ENCODE results near the gene SND1. TPM values are rescaled to one million over a fixed set of nuclear protein-coding genes. Genes with fewer than 3 reads are reported as not detected.
A peak's percentile ranks its signal among the peaks of the same experiment; 100 is the strongest.

SND1 gene
- total and polyA plus RNA-seq, 2 donors, result 55.1 to 104 TPM

DNA sequence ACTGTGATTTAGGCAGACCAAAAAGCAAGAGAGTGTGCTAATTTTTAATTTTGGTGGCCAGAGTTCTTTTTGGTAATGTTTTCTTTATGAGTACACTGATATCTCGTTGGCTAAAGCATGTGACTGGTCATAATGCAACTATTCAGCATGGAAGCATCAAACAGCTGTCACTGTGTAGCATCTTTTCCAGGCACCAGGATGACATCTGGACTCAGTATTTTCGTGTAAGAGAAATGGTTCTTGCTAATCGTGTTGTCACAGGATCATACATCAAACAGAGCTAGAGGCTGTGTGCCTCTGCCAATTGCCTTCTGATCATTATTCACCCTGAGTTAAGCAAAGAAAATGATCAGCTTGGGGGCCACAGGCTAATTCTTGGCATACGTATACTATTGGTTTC is 118.9 kb downstream of the SND1 start:
- no peaks in the 10 kb centered on the region for H3K9me3 ChIP-seq (ENCODE audit: control insufficient read depth in 2 of 2, insufficient read depth in 1 of 2, low read length in 1 of 2)
- H3K27me3 ChIP-seq (ENCODE audit: control insufficient read depth in 2 of 2, insufficient read depth in 1 of 2, low read length in 1 of 2), result no peaks in the 10 kb centered on the region
- no peak overlapping the region for H3K4me3 ChIP-seq (ENCODE audit: low read length in 2 of 2)
- no peak for DNase-seq (ENCODE audit: low read depth in 6 of 9, low spot score in 9 of 9)
- no peaks in the 10 kb centered on the region for H3K4me1 ChIP-seq (ENCODE audit: control insufficient read depth in 2 of 2, insufficient read depth in 2 of 2, low read length in 2 of 2)
- WGBS, result 97% methylated on average over 4 of the region's 4 CpGs
- H3K27ac ChIP-seq (ENCODE audit: low read depth in 1 of 2, low read length in 1 of 2), result no peak overlapping the region
- no peaks in the 10 kb centered on the region for H3K36me3 ChIP-seq (ENCODE audit: control insufficient read depth in 2 of 2, insufficient read depth in 2 of 2, low read length in 1 of 2)

DNA sequence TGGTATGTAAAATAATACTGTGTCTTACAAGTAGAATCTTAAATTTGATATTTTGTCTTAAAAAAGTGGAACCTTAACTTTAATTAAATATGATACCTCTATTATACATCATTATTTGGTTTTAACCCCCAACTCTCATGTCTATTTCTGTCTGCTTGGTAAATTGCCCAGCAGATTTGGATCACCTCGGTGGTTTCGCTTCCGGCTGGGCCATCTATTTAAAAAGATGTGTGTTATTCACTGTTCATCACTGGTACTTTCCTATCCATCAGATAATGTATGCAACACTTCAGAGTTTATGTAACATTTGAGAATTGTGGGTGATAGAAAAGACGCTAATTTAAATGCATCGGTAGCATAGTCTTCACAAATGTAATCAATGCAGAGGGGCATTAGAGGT is 119.7 kb downstream of the SND1 start:
- no peak overlapping the region for H3K4me3 ChIP-seq (ENCODE audit: low read length in 2 of 2)
- WGBS, result 98% methylated on average over 5 of the region's 5 CpGs
- H3K4me1 ChIP-seq (ENCODE audit: control insufficient read depth in 2 of 2, insufficient read depth in 2 of 2, low read length in 2 of 2), result no peaks in the 10 kb centered on the region
- no peaks in the 10 kb centered on the region for H3K9me3 ChIP-seq (ENCODE audit: control insufficient read depth in 2 of 2, insufficient read depth in 1 of 2, low read length in 1 of 2)
- no peaks in the 10 kb centered on the region for H3K36me3 ChIP-seq (ENCODE audit: control insufficient read depth in 2 of 2, insufficient read depth in 2 of 2, low read length in 1 of 2)
- no peaks in the 10 kb centered on the region for H3K27me3 ChIP-seq (ENCODE audit: control insufficient read depth in 2 of 2, insufficient read depth in 1 of 2, low read length in 1 of 2)
- DNase-seq (ENCODE audit: low read depth in 6 of 9, low spot score in 9 of 9), result no peak
- H3K27ac ChIP-seq (ENCODE audit: low read depth in 1 of 2, low read length in 1 of 2), result no peak overlapping the region

DNA sequence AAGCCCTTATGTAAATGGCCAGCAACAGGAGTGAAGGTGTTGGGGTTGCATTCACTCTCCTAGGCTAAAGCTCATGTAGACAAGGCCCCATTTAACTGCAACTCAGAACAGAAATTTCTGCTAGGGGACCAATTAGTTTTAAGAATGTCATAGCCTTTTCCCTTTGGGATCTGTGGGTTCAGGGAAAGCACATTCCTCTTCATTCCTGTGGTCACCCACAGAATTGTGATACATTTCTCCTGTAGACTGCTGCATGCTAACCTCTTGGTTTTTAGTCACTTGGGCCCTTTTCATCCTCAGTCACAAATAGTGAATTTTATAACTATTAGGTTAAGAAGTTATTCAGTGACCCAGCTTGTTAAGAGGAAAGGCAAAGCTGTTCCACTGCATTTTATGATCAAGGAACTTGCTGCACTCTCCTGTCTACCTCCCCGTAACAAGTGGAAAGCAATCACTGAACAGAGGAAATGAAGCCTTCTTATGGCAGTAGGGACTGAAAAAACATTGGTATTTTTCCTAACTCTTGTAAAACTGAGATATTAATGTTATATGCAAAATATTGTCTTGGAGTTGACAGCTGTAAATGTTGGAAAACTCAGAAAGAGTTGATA is 124.9 kb downstream of the SND1 start:
- Histone ChIP-seq H3K4me3 (ENCODE audit: low read length in 2 of 2) (no peak overlapping the region), H3K36me3 (ENCODE audit: control insufficient read depth in 2 of 2, insufficient read depth in 2 of 2, low read length in 1 of 2) (no peaks in the 10 kb centered on the region), H3K27me3 (ENCODE audit: control insufficient read depth in 2 of 2, insufficient read depth in 1 of 2, low read length in 1 of 2) (no peaks in the 10 kb centered on the region), H3K27ac (ENCODE audit: low read depth in 1 of 2, low read length in 1 of 2) (no peak overlapping the region), H3K4me1 (ENCODE audit: control insufficient read depth in 2 of 2, insufficient read depth in 2 of 2, low read length in 2 of 2) (no peaks in the 10 kb centered on the region), H3K9me3 (ENCODE audit: control insufficient read depth in 2 of 2, insufficient read depth in 1 of 2, low read length in 1 of 2) (no peaks in the 10 kb centered on the region)
- WGBS, result 95% methylated on average over 1 of the region's 1 CpG
- no peak for DNase-seq (ENCODE audit: low read depth in 6 of 9, low spot score in 9 of 9)

DNA sequence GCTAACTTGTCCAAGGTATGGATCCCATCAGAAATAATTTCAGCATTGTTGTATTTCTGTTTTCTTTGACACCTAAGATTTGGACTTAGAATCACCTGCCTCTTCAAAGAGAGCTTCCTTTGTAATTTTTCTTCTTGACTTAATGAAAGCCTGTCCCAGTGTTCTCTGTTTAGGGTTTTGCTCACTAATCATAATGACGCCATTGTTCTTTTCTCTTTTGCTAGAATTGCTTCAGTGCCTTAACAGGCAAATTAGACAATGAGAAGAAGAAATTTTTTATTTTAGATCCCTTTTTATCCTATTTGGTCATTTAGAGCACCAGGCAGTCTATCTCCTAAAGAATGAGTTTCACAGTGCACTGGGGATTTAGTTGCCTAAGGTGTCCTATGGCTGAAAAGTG is 128.5 kb downstream of the SND1 start:
- 97% methylated on average over 1 of the region's 1 CpG for WGBS

DNA sequence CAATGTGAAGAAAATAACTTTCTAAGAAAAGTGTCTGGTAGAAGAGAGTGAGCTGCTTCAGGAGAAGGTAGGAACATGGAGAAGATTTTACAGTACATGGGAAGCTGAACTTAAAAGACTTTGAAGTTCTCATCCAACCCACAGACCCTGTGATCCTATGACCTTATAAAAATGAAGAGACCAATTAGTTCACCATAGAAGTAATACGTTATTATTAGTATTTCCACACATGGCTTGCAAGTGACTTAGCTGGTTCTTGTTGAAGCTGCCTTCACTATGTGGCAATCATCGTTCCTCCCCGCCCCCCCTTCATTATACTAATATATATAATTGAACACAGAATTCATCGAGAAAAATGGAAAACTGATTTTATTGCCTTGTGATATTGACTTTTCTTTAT is 129.1 kb downstream of the SND1 start:
- Histone ChIP-seq H3K4me3 (ENCODE audit: low read length in 2 of 2) (no peak overlapping the region), H3K36me3 (ENCODE audit: control insufficient read depth in 2 of 2, insufficient read depth in 2 of 2, low read length in 1 of 2) (no peaks in the 10 kb centered on the region), H3K27ac (ENCODE audit: low read depth in 1 of 2, low read length in 1 of 2) (no peak overlapping the region), H3K9me3 (ENCODE audit: control insufficient read depth in 2 of 2, insufficient read depth in 1 of 2, low read length in 1 of 2) (no peaks in the 10 kb centered on the region), H3K4me1 (ENCODE audit: control insufficient read depth in 2 of 2, insufficient read depth in 2 of 2, low read length in 2 of 2) (no peaks in the 10 kb centered on the region), H3K27me3 (ENCODE audit: control insufficient read depth in 2 of 2, insufficient read depth in 1 of 2, low read length in 1 of 2) (no peaks in the 10 kb centered on the region)
- 72% methylated on average over 4 of the region's 4 CpGs for WGBS
- DNase-seq (ENCODE audit: low read depth in 6 of 9, low spot score in 9 of 9), result no peak

More for the DNA sequence above, 128.5 kb downstream of the SND1 start:
- Histone ChIP-seq H3K27me3 (ENCODE audit: control insufficient read depth in 2 of 2, insufficient read depth in 1 of 2, low read length in 1 of 2) (no peaks in the 10 kb centered on the region), H3K27ac (ENCODE audit: low read depth in 1 of 2, low read length in 1 of 2) (no peak overlapping the region), H3K9me3 (ENCODE audit: control insufficient read depth in 2 of 2, insufficient read depth in 1 of 2, low read length in 1 of 2) (no peaks in the 10 kb centered on the region), H3K36me3 (ENCODE audit: control insufficient read depth in 2 of 2, insufficient read depth in 2 of 2, low read length in 1 of 2) (no peaks in the 10 kb centered on the region), H3K4me3 (ENCODE audit: low read length in 2 of 2) (no peak overlapping the region), H3K4me1 (ENCODE audit: control insufficient read depth in 2 of 2, insufficient read depth in 2 of 2, low read length in 2 of 2) (no peaks in the 10 kb centered on the region)
- no peak for DNase-seq (ENCODE audit: low read depth in 6 of 9, low spot score in 9 of 9)

DNA sequence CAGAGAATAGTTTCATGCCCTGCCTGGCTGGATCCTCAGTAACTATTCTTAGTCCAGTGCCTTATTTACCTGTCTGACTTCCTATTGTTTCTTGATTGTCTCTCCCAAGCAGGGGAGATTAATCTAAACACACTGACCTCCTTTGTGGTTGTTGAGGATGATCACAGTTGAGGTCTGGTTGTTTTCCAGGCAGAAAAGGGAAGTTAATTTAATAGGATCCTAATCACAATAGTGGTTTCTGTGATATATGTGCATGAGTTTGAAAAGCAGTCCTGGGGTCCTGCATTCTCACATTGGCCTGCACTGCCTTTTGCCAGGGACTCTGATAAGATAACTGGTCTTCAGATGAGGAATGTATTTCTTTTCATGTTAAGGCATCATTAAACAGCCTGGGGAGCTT is 130.1 kb downstream of the SND1 start:
- Histone ChIP-seq H3K36me3 (ENCODE audit: control insufficient read depth in 2 of 2, insufficient read depth in 2 of 2, low read length in 1 of 2) (no peaks in the 10 kb centered on the region), H3K27me3 (ENCODE audit: control insufficient read depth in 2 of 2, insufficient read depth in 1 of 2, low read length in 1 of 2) (no peaks in the 10 kb centered on the region), H3K4me3 (ENCODE audit: low read length in 2 of 2) (no peak overlapping the region), H3K27ac (ENCODE audit: low read depth in 1 of 2, low read length in 1 of 2) (no peak overlapping the region), H3K9me3 (ENCODE audit: control insufficient read depth in 2 of 2, insufficient read depth in 1 of 2, low read length in 1 of 2) (no peaks in the 10 kb centered on the region), H3K4me1 (ENCODE audit: control insufficient read depth in 2 of 2, insufficient read depth in 2 of 2, low read length in 2 of 2) (no peaks in the 10 kb centered on the region)
- DNase-seq (ENCODE audit: low read depth in 6 of 9, low spot score in 9 of 9), result no peak

DNA sequence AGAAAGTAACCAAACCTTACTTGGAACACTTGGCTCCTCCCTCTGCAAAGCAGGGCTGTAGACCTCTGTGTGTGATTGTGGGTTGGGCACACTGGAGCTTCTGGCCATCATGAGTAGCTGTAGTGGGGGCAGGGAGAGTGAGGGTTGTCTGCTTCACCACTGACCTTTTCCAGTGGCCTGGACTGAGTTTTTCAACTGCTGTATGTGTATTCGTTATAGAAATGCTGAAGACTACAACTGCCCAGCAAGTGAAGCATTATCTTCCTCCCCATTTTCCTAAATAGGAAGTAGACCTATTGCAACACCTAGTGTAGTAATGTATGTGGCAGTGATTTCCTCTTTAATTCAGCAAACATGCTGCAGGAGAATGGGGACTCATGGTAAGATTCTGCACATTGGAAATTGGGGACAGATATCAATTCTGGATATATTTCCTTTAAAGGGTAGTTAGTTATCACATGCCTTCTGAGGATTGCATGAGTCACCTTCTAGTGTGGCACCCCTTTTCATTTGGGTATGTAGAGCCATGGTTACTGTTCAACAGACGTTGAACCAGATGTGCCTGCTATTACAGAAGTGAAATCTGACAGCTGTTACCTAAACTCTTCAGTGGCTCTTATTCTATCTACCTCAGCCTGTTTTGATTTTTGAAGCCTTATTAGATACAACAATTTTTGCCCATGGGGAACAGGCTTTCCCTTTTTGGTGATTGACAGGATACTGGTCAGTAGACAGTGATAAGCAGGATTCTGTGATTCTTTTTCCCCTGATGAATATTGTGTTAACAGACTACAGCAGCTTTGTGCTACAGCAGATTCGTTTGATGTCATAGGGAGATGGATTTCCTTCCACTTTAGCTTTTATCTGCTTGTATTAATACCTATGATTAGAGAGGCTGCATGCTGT is 130.9 kb downstream of the SND1 start:
- no peaks in the 10 kb centered on the region for H3K36me3 ChIP-seq (ENCODE audit: control insufficient read depth in 2 of 2, insufficient read depth in 2 of 2, low read length in 1 of 2)
- H3K4me1 ChIP-seq (ENCODE audit: control insufficient read depth in 2 of 2, insufficient read depth in 2 of 2, low read length in 2 of 2), result no peaks in the 10 kb centered on the region
- H3K27me3 ChIP-seq (ENCODE audit: control insufficient read depth in 2 of 2, insufficient read depth in 1 of 2, low read length in 1 of 2), result no peaks in the 10 kb centered on the region
- no peak overlapping the region for H3K4me3 ChIP-seq (ENCODE audit: low read length in 2 of 2)
- H3K9me3 ChIP-seq (ENCODE audit: control insufficient read depth in 2 of 2, insufficient read depth in 1 of 2, low read length in 1 of 2), result no peaks in the 10 kb centered on the region
- peak overlapping the region in 1 of 2 donors; percentile 47 for H3K27ac ChIP-seq (ENCODE audit: low read depth in 1 of 2, low read length in 1 of 2)
- no peak for DNase-seq (ENCODE audit: low read depth in 6 of 9, low spot score in 9 of 9)
- WGBS, result 93% methylated on average over 3 of the region's 3 CpGs

DNA sequence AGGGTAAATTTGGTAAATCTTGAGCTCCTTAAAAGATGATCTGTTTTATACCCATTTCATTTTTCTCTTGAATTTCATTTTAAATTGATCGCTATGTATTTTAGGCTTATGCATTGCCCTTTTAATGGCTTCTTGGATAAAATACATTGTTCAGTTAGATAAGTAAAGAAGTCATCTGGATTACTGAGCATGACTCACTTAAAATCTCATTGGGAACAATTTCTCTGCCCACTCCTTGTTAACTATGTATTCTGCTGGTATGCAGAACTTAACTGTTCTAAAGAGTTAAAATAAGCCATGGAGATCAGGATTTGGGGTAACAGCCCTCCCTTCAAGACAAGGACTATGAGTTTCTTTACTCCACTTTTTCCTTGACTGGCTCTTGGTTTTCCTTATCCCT is 134.2 kb downstream of the SND1 start:
- H3K27me3 ChIP-seq (ENCODE audit: control insufficient read depth in 2 of 2, insufficient read depth in 1 of 2, low read length in 1 of 2), result no peaks in the 10 kb centered on the region
- no peaks in the 10 kb centered on the region for H3K4me1 ChIP-seq (ENCODE audit: control insufficient read depth in 2 of 2, insufficient read depth in 2 of 2, low read length in 2 of 2)

DNA sequence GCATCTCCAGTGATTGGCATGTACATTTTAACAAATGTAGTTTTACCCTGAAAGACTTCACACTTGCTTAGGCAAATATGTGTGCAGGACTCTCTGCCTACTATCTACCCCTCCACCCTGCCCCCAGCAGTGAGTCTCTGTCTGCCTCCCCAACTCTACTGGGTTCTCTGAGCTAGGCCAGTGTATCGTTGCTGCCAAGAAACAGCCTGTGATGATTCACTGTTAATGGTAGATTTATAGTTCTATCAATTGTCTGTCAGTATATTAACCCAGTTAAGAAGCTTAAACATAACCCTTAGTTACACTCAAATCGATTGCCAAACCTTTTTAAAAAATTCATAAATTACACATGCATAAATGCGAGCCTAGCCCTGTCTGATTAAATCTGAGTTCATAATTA is 137.0 kb downstream of the SND1 start:
- no peak for DNase-seq (ENCODE audit: low read depth in 6 of 9, low spot score in 9 of 9)
- Histone ChIP-seq H3K4me3 (ENCODE audit: low read length in 2 of 2) (no peak overlapping the region), H3K9me3 (ENCODE audit: control insufficient read depth in 2 of 2, insufficient read depth in 1 of 2, low read length in 1 of 2) (no peaks in the 10 kb centered on the region), H3K27ac (ENCODE audit: low read depth in 1 of 2, low read length in 1 of 2) (no peak overlapping the region), H3K27me3 (ENCODE audit: control insufficient read depth in 2 of 2, insufficient read depth in 1 of 2, low read length in 1 of 2) (no peaks in the 10 kb centered on the region), H3K4me1 (ENCODE audit: control insufficient read depth in 2 of 2, insufficient read depth in 2 of 2, low read length in 2 of 2) (no peaks in the 10 kb centered on the region), H3K36me3 (ENCODE audit: control insufficient read depth in 2 of 2, insufficient read depth in 2 of 2, low read length in 1 of 2) (no peaks in the 10 kb centered on the region)
- 98% methylated on average over 3 of the region's 3 CpGs for whole genome bisulfite sequencing

More for the DNA sequence above, 134.2 kb downstream of the SND1 start:
- no peak overlapping the region for H3K27ac ChIP-seq (ENCODE audit: low read depth in 1 of 2, low read length in 1 of 2)
- no peaks in the 10 kb centered on the region for H3K36me3 ChIP-seq (ENCODE audit: control insufficient read depth in 2 of 2, insufficient read depth in 2 of 2, low read length in 1 of 2)
- DNase-seq (ENCODE audit: low read depth in 6 of 9, low spot score in 9 of 9), result no peak
- no peak overlapping the region for H3K4me3 ChIP-seq (ENCODE audit: low read length in 2 of 2)
- no peaks in the 10 kb centered on the region for H3K9me3 ChIP-seq (ENCODE audit: control insufficient read depth in 2 of 2, insufficient read depth in 1 of 2, low read length in 1 of 2)
- WGBS, result 98% methylated on average over 1 of the region's 1 CpG

Data from thymus (tissue), 11 donors.